Cerebellar cortex (tissue), 1 donor: ENCODE results near the gene RNASE4.
A peak's percentile ranks its signal among the peaks of the same experiment; 100 is the strongest.

Experiments
- DNase-seq: peaks from one replicate; pipeline ENCODE4 v3.0.0-alpha.2; 2015; ENCODE audit warnings: low spot score

Gene RNASE4

GRCh38 chr14:20675669-20676068 lies 8.7 kb upstream of the RNASE4 start:
- DNase-seq, result no peak

- no peak for DNase-seq
Measured at GRCh38 chr14:20676072-20676471, 8.3 kb upstream of the RNASE4 start.

GRCh38 chr14:20679907-20680306 lies 4.5 kb upstream of the RNASE4 start:
- DNase-seq, result peak; percentile 79

GRCh38 chr14:20680363-20680762 lies 4.0 kb upstream of the RNASE4 start:
- DNase-seq, result peak; percentile 29

- no peak for DNase-seq
Measured at GRCh38 chr14:20680843-20681347, 3.5 kb upstream of the RNASE4 start.

GRCh38 chr14:20681348-20682126 lies 2.8 kb upstream of the RNASE4 start:
- peak; percentile 95 for DNase-seq

GRCh38 chr14:20682127-20682434 lies 2.3 kb upstream of the RNASE4 start:
- no peak for DNase-seq

GRCh38 chr14:20682435-20683124 lies 1.8 kb upstream of the RNASE4 start:
- DNase-seq, result peak; percentile 97

- peak; percentile 94 for DNase-seq
Measured at GRCh38 chr14:20683125-20683890, 1.1 kb upstream of the RNASE4 start.

- no peak for DNase-seq
Measured at GRCh38 chr14:20684662-20685456, 499 bp downstream of the RNASE4 start.

- DNase-seq, result no peak
Measured at GRCh38 chr14:20686386-20687143, 2.2 kb downstream of the RNASE4 start.

- no peak for DNase-seq
Measured at GRCh38 chr14:20687362-20688166, 3.2 kb downstream of the RNASE4 start.

- DNase-seq, result no peak
Measured at GRCh38 chr14:20688167-20688839, 3.9 kb downstream of the RNASE4 start, which contains the start of gene ANG. TSS of gene ANG (plus strand) at chr14:20688764. CDS start at chr14:20693565, 4,801 bp downstream.

GRCh38 chr14:20690848-20691640 lies 6.7 kb downstream of the RNASE4 start:
- peak; percentile 89 for DNase-seq

- DNase-seq, result no peak
Measured at GRCh38 chr14:20692116-20692751, 7.9 kb downstream of the RNASE4 start.

GRCh38 chr14:20696764-20697163 lies 12.4 kb downstream of the RNASE4 start:
- no peak for DNase-seq

- peak; percentile 47 for DNase-seq
Measured at GRCh38 chr14:20697273-20698017, 13.1 kb downstream of the RNASE4 start.

GRCh38 chr14:20698018-20698329 lies 13.6 kb downstream of the RNASE4 start:
- no peak for DNase-seq
